Keratinocyte (primary cell): ENCODE results near the gene APBB1IP.

Source experiments
- CTCF ChIP-seq, 3 experiments: IDR thresholded peaks in 1 of 3; conservative IDR thresholded peaks in 1 of 3; optimal IDR thresholded peaks in 1 of 3; 2 replicates in 2 of 3; 3 replicates in 1 of 3; pipeline versions ENCODE3 to v1.5.1; 2011; ENCODE audit warnings: low read length in 3 of 3, mild to moderate bottlenecking in 3 of 3, moderate library complexity in 2 of 3, control low read depth in 1 of 3, inconsistent platforms in 1 of 3; ENCODE audit not compliant: insufficient read depth in 2 of 3; ENCODE audit errors: extremely low read depth in 1 of 3
- EZH2 ChIP-seq: IDR thresholded peaks from one replicate; pipeline ENCODE4 v1.6.1; 2012; ENCODE audit warnings: inconsistent platforms, mild to moderate bottlenecking, low read length, moderate library complexity

- TF ChIP-seq CTCF (optimal IDR thresholded peaks at IDR 0.05 in 1 of 3, IDR thresholded peaks at IDR 0.05 in 1 of 3, conservative IDR thresholded peaks at IDR 0.05 in 1 of 3; ENCODE audit: extremely low read depth in 1 of 3, insufficient read depth in 2 of 3, low read length in 3 of 3), result no peak
- no peak for TF ChIP-seq EZH2
These were observed 43.9 kb downstream of the APBB1IP start for GRCh38 chr10:26481914-26482550.
